Thyroid gland (tissue), 4 donors: ENCODE results near the gene LEFTY2. TPM values are rescaled to one million over a fixed set of nuclear protein-coding genes. Genes with fewer than 3 reads are reported as not detected.

Source experiments
- DNase-seq, 2 donors: peaks; one replicate each; pipeline ENCODE4 v3.0.0-alpha.2; 2019
- H3K27ac ChIP-seq, 3 donors: fragments of 200-600 bp; sonication (generic); 1 replicate in 2 of 3; 2 replicates in 1 of 3; pipeline ENCODE4 v1.5.1; 2016 to 2019; ENCODE audit warnings: mild to moderate bottlenecking in 1 of 3, moderate library complexity in 1 of 3
- H3K27me3 ChIP-seq: fragments of 200-600 bp; sonication (generic); one replicate; pipeline ENCODE4 v1.5.1; 2019
- H3K36me3 ChIP-seq, 2 donors: fragments of 200-600 bp; sonication (generic); one replicate each; pipeline ENCODE4 v1.5.1; 2016 to 2019
- H3K4me1 ChIP-seq, 2 donors: fragments of 200-600 bp; sonication (generic); one replicate each; pipeline ENCODE4 v1.5.1; 2017 to 2019
- H3K4me3 ChIP-seq, 3 donors: fragments of 200-600 bp; sonication (generic); replicated peaks in 1 of 3; 1 replicate in 2 of 3; 2 replicates in 1 of 3; pipeline ENCODE4 v1.5.1; 2016; ENCODE audit warnings: mild to moderate bottlenecking in 1 of 3
- H3K9me3 ChIP-seq: fragments of 200-600 bp; sonication (generic); one replicate; pipeline ENCODE4 v1.5.1; 2017
- POLR2A ChIP-seq, 2 donors: fragments of 450-650 bp; IDR thresholded peaks; one replicate each; pipeline ENCODE4 v1.6.1; 2017; ENCODE audit warnings: antibody characterized with exemption in 2 of 2, mild to moderate bottlenecking in 2 of 2, moderate library complexity in 1 of 2
- WGBS, 2 donors: methylation state at CpG; one replicate each; pipeline ENCODE4 v1.1.5; 2017; 5-methylcytosine and 5-hydroxymethylcytosine counted together
- intact Hi-C: fragments of 100-400 bp; cut with DNase I; formaldehyde crosslinking; loops from one replicate; pipeline ENCODE4 v1.15.1; 2023
- total RNA-seq, 4 donors: library from RNA; depleted of rRNA; stranded (reverse); fragments of >200 nt; gene quantifications; one replicate each; pipeline ENCODE4 v1.2.3, GENCODE V29; 2016
- TF ChIP-seq, protein P1 (sequence below), 6 experiments: fragments of 200-600 bp in 3 of 6; fragments of 450-650 bp in 3 of 6; sonication (generic) in 3 of 6; IDR thresholded peaks; one replicate each; pipeline ENCODE4 v1.5.1; 2016 to 2019; ENCODE audit warnings: antibody characterized with exemption in 6 of 6, mild to moderate bottlenecking in 2 of 6, inconsistent platforms in 1 of 6, moderate library complexity in 1 of 6

The LEFTY2 gene
- total RNA-seq, 4 donors from 2014 or later, result 0.11 to 0.29 TPM; not detected in 2

DNA sequence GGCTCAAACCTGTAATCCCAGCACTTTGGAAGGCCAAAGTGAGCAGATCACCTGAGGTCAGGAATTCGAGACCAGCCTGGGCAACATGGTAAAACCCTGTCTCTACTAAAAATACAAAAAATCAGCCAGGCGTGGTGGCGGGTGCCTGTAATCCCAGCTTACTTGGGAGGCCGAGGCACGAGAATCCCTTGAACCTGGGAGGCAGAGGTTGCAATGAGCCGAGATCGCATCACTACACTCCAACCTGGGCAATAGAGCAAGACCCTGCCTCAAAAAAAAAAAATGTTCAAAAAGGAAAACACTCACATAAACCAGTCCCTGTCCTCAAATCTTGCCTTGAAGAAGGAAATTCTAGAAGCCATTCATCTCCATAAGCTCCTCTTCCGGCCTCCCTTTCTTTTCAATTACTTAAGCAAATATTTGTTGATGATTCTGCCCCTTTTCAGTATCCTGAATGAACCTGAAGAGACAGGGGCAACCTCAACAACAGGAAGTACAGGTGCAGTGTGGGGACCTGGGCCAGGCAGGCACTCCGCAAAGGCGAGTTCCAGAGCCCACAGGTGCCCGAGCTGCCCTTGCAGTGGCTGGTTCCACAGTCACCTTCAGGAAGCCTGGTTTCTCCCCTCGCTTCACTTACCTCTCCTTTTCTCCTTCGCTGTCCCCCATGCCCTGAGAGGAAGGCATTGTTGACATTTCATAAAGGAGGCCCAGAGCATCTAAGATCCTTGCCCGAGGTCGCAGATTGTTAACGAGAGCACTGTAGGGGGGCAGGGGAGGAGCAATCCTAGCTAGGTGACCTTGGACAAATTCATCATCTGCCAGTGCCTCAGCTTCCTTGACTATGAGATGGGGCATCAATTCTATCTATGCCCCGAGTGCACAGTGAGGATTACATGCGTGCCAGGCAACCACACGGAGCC is 43.2 kb downstream of the LEFTY2 start:
- Histone ChIP-seq H3K27me3 (no peaks in the 10 kb centered on the region), H3K27ac (no peak overlapping the region), H3K4me3 (no peak overlapping the region), H3K9me3 (no peaks in the 10 kb centered on the region), H3K36me3 (no peaks in the 10 kb centered on the region), H3K4me1 (no peaks in the 10 kb centered on the region)
- intact Hi-C loops, result no loop called here
- TF ChIP-seq POLR2A (IDR thresholded peaks at IDR 0.05), result no peak
- TF ChIP-seq, protein P1, sequence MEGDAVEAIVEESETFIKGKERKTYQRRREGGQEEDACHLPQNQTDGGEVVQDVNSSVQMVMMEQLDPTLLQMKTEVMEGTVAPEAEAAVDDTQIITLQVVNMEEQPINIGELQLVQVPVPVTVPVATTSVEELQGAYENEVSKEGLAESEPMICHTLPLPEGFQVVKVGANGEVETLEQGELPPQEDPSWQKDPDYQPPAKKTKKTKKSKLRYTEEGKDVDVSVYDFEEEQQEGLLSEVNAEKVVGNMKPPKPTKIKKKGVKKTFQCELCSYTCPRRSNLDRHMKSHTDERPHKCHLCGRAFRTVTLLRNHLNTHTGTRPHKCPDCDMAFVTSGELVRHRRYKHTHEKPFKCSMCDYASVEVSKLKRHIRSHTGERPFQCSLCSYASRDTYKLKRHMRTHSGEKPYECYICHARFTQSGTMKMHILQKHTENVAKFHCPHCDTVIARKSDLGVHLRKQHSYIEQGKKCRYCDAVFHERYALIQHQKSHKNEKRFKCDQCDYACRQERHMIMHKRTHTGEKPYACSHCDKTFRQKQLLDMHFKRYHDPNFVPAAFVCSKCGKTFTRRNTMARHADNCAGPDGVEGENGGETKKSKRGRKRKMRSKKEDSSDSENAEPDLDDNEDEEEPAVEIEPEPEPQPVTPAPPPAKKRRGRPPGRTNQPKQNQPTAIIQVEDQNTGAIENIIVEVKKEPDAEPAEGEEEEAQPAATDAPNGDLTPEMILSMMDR (IDR thresholded peaks at IDR 0.05), result no peak
- DNase-seq, result no peak
- 90 to 92% methylated on average over 16 to 19 of the region's 19 CpGs for WGBS, 2 donors

DNA sequence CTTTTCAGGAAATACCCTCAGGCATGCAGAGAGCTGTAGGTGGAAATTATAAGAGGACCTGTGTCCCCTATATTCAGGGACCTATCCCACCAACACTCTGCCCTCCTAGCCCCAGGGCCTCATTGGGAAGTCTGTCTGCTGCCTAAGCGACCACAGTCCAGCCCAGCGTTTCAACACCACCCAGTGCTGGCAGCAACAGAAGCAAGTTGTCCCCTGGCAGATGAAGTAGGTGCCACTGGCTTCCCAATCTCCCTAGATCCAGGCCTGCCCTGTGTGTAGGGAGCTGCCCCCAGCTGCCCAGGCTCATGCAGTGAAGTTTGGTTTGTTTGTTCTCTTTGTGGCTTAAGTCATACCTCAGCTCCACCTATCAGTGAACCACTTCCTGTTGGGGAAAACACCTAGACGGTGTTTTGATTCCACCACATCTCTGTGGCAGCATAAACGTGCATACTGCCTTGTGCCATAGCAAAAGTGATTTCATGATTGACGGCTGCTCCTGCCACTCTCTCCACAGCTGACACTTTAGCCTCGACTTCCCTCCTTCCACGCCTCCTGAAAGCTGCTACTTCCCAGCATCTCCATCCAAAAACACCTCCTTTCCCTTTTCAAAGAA is 44.0 kb downstream of the LEFTY2 start:
- no peaks in the 10 kb centered on the region for H3K36me3 ChIP-seq
- H3K4me1 ChIP-seq, result no peaks in the 10 kb centered on the region
- no peak overlapping the region for H3K27ac ChIP-seq
- intact Hi-C loops, result no loop called here
- H3K9me3 ChIP-seq, result no peaks in the 10 kb centered on the region
- 56 to 67% methylated on average over 7 of the region's 7 CpGs for WGBS, 2 donors
- DNase-seq, result no peak
- H3K27me3 ChIP-seq, result no peaks in the 10 kb centered on the region
- TF ChIP-seq POLR2A (IDR thresholded peaks at IDR 0.05), result no peak
- TF ChIP-seq, protein P1 (IDR thresholded peaks at IDR 0.05), result no peak
- no peak overlapping the region for H3K4me3 ChIP-seq

DNA sequence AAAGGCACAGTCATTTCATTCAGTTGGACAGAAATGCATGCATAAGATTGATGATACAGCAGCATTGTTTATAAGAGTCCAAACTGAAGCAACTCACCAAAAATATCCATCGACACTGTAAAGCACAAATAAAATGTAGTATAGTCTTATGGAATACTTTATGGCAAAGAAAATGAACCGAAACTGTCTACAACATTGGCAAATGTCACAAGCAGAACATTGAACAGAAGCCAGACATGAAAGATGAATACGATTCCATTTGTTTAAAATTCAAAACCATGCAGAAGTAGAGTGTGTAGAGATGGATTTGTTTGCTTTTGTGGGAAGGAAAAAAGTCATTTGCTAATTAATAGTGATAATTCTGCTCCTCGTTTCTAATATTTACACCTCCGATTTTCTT is 44.5 kb downstream of the LEFTY2 start:
- H3K9me3 ChIP-seq, result no peaks in the 10 kb centered on the region
- H3K27me3 ChIP-seq, result no peaks in the 10 kb centered on the region
- no peaks in the 10 kb centered on the region for H3K36me3 ChIP-seq
- 80 to 84% methylated on average over 5 of the region's 5 CpGs for WGBS, 2 donors
- H3K27ac ChIP-seq, result no peak overlapping the region
- H3K4me1 ChIP-seq, result no peaks in the 10 kb centered on the region
- TF ChIP-seq, protein P1 (IDR thresholded peaks at IDR 0.05), result no peak
- no peak for TF ChIP-seq POLR2A (IDR thresholded peaks at IDR 0.05)
- H3K4me3 ChIP-seq, result no peak overlapping the region
- DNase-seq, result no peak
- intact Hi-C loops, result no loop called here

DNA sequence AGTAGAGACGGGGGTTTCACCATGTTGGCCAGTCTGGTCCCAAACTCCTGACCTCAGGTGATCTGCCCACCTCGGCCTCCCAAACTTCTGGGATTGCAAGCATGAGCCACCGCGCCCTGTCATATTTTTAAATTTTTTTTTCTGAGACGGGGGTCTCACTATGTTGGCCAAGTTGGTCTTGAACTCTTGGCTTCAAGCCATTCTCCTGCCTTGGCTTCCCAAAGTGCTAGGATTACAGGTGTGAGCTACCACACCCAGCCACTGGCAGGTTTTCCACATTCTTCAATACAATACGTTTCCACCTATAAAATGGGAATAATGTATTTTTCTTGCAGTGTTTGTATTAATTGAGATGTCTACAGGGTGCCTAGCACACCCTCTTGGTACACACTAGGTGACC is 48.7 kb downstream of the LEFTY2 start:
- intact Hi-C loops, result no loop called here
- WGBS, 2 donors, result 91 to 94% methylated on average over 6 of the region's 6 CpGs
- H3K36me3 ChIP-seq, result no peaks in the 10 kb centered on the region
- H3K4me3 ChIP-seq, result no peak overlapping the region
- no peak overlapping the region for H3K27ac ChIP-seq
- TF ChIP-seq, protein P1 (IDR thresholded peaks at IDR 0.05), result no peak
- no peak for TF ChIP-seq POLR2A (IDR thresholded peaks at IDR 0.05)
- no peaks in the 10 kb centered on the region for H3K27me3 ChIP-seq
- no peak for DNase-seq
- H3K9me3 ChIP-seq, result no peaks in the 10 kb centered on the region
- H3K4me1 ChIP-seq, result no peaks in the 10 kb centered on the region
